NCI-H1694 (cell line): Measurements from ENCODE around the gene PDZK1.
"Not testable (repeated sequence)": the region's sequence is repeated elsewhere in the genome, so short reads cannot be mapped to it uniquely, and the experiment has no call there.

Source experiments
- DNase-seq: peaks from one replicate; lab custom pipeline; 2025; lab: John Stamatoyannopoulos, UW

Gene PDZK1

GRCh38 chr1:145707183-145707867 is at the start of gene PDZK1:
Gene PDZK1, minus strand, starts transcription at chr1:145707368. Its CDS starts 19,347 bp downstream, at chr1:145688021.
- DNase-seq, result no peak

- DNase-seq, result no peak
These were observed 44.4 kb upstream of the PDZK1 start for GRCh38 chr1:145751491-145752037.

DNA sequence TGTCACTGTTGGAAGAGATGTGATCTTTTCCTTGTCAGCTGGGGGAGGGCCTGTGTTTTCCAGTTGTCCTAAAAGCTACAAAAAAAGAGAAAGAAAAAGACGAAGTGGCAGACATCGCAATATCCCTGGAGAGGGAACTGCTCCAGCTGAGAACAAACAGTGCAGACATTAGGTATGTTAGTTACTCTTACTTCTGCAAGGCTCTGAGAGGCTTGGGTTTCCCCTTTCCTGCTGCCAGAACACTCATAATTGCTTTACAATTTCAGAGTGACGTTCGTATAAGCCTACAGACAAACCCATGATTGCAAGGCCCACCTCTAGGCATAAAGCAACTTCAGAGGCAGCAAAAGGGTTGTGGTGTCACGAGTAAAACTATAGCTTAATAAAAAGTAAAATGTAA is 43.3 kb upstream of the PDZK1 start:
- no peak for DNase-seq

DNA sequence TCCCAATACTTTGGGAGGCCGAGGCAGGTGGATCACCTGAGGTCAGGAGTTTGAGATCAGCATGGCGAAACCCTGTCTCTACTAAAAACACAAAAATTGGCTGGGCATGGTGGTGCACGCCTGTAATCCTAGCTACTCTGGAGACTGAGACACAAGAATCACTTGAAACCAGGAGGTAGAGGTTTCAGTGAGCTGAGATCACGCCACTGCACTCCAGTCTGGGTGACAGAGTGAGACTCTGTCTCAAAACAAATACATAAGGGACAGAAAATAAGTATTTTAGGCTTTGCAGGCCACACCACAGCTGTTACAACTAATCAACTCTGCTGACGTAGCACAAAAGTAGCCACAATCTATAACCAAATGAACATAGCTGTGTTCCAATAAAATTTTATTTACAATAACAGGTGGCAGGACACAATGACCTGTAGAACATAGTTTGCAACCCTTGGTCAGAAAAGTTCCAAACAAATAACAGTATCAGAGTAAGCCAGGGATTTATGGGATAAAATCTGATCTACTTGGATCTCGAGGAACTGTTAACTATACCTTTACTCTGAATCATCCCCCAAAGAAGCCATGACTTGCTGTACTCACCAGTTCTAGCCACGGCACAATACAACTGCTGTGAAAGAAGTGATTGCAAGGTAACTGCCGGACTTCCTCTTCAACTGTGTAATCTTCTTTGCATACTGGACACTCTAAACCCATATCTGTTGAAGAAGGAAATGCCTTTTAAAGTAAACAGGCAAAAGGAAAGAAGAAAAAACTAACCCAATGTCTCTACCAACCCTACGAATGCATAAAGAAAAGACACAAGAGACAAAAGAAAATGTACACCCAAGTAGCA is 40.5 kb upstream of the PDZK1 start:
- DNase-seq, result no peak

- DNase-seq, result no peak
These were observed 33.1 kb upstream of the PDZK1 start for GRCh38 chr1:145740269-145740668.

DNA sequence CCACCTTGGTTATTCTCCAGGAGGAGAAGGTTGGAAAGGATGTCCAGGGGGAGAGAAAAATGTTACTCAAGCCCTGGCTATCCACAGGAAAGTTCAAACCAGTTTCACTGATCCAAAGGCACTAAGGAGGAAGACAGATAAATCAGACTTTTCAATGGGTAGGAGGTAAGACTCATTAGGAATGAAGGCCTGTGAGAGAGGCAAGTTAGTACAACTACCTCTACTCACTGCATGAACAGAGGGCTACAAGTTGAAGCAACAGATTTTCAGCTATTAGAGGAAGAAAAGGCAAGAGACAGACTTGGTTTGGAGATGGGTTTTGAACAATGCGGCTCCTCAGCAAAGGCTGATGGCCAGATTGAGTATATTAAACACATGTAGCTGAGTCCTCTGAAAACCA is 29.0 kb upstream of the PDZK1 start:
- no peak for DNase-seq

- no peak for DNase-seq
These were observed 23.7 kb upstream of the PDZK1 start for GRCh38 chr1:145730900-145731299.

DNA sequence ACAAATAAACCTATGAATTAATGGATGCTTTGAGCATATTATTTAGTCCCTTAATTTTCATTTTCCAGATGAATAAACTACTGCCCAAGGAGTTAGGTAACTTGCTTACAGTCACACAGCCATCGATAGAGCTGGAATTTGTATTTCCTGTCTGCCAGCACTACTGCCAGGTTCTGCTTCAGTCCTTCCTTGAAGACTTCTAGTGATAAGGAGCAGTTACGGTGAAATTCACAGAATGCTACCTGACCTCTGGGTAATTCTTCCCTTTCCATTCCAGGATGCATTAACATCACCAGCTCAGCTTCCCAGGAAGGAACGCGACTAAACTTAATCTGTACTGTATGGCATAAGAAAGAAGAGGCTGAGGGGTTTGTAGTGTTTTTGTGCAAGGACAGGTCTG is 23.3 kb upstream of the PDZK1 start:
- DNase-seq, result no peak

GRCh38 chr1:145729666-145730436 is 22.7 kb upstream of the PDZK1 start:
- DNase-seq, result no peak

DNA sequence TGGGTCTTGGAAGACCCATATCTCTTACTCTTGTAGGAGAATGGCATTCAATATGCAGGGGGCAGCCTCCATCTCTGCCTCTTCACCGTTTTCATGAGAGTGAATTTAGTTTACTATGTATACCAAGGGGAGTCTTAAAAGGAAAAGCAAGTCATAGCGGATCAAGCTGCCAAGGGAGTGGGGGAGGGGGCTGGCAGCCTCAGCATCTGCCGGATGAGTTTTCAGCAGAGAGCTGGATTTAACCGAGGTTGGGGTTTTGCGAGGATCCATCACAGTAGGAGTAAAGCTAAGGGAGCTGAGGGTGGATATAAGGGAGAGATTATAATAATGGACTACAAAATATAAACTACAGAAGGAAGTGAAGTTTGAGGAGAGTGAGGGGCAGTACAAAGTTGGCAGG is 22.0 kb upstream of the PDZK1 start:
- DNase-seq, result no peak

DNA sequence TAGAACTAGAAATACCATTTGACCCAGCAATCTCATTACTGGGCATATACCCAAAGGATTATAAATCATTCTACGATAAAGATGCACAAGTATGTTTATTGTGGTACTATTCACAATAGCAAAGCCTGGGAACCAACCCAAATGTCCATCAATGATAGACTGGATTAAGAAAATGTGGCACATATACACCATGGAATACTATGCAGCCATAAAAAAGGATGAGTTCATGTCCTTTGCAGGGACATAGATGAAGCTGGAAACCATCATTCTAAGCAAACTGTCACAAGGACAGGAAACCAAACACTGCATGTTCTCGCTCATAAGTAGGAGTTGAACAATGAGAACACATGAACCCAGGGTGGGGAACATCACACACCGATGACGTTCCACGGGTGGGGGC is 19.0 kb upstream of the PDZK1 start:
- not testable (repeated sequence) for DNase-seq

DNA sequence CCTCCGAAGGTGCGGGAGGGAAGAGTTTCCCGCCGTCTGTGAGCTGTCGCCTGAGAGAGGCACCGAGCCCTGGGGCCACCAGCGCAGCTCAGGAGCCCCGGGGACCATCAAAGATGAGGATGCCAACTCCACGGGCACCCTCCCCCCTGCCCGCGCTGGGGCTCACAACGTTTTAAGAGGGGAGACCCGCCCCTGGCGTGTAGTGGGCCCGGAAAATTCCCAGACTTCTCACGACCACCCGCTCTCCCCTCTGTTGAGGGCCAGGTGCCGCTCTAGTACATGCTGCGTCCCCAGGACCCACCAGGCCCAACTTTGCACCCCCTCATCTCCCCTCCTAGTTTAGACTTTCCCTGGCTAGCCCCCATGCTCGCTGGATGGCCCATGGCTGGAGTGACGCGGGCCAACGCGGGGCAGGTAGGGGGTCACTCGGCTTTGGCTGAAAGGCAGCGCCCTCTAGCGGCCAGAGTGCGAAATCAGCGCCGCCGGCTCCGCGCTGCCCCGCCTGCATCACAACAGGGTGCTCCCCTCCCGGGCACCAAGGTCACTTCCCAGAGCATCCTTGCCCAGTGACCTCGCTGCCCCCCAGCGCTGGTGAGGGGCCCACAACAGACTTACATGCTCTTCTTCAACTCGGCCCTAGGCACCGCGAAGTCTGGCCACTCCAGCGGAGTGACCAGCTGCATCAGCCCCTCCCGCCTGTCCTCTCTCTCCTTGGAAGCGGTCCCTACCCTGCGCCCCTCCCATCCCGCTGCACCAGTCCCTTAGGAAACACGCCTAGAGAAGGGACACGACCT is 13.9 kb upstream of the PDZK1 start:
- no peak for DNase-seq

DNA sequence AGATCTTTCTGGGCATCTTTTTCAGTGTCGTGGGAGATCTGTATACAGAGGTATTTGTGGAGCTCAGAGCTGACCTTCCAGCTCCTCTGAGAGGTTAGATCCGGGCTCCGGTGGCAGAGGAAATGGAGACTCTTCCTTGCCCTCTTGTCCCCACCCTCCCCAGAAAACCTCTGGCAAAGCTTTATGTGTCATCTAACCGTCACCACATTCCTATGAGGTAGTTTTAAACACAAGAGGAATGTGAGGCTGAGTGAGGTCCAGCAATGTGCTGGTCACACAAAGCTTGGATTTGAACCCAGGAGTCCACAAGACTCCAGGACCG is 13.3 kb upstream of the PDZK1 start:
- no peak for DNase-seq

- DNase-seq, result no peak
These were observed 12.3 kb upstream of the PDZK1 start, which contains the start of gene CD160 for GRCh38 chr1:145719230-145720079. Gene CD160, plus strand, starts transcription at chr1:145719499. Its CDS starts 8,829 bp downstream, at chr1:145728328.

- DNase-seq, result not testable (repeated sequence)
These were observed 11.3 kb upstream of the PDZK1 start for GRCh38 chr1:145718465-145718864.

DNA sequence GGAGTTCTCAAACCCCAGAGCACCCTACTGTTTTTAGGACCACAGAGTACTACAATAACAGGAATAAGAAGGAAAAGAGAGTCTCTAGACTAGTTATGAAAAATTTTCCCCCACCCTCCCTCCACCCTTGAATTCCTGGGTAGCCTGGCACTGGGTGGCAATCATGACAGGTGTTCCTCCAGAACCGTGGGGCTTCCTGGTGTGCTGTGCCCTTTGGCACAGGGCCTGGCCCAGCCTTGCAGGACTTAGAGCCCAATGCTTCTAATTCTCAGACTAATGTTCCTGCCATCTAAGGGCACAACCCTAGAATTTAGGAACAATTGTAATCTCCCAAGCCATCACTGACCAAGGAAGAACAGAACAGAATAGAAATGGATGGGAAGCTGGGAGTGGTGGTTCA is 10.7 kb upstream of the PDZK1 start:
- no peak for DNase-seq

DNA sequence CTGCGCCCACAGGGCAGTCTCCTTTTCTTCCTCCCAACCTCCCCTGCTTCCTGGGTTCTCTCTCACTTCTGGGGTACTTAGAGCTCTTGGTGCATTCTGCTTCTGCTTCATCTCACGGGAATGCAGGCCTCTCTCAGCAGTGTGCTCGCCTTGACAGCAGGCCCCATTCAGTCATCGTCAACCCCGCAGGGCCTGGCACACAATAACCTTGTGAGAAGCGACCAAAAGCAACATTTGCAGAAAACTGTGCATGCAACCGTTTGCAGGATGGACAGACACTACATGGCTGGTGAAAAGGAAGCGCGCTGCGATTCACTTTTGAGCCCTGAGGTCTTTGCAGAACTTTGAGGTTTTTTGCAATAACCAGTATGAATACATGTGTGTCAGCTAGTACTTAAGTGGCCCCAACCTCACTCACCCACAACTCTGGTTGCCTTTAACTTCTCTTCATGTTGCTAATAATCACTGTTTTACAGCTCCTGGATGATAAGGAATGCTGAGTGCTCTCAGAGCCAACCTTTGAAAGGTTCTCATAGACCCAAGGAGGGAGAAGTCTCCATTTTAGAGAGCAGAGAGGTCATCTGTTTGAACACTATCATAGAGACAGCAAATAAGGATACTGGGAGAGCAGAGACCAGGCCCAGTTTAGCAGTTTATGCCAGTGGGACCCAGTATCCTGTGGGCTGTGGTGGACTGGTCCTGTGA is 9.6 kb upstream of the PDZK1 start:
- no peak for DNase-seq

DNA sequence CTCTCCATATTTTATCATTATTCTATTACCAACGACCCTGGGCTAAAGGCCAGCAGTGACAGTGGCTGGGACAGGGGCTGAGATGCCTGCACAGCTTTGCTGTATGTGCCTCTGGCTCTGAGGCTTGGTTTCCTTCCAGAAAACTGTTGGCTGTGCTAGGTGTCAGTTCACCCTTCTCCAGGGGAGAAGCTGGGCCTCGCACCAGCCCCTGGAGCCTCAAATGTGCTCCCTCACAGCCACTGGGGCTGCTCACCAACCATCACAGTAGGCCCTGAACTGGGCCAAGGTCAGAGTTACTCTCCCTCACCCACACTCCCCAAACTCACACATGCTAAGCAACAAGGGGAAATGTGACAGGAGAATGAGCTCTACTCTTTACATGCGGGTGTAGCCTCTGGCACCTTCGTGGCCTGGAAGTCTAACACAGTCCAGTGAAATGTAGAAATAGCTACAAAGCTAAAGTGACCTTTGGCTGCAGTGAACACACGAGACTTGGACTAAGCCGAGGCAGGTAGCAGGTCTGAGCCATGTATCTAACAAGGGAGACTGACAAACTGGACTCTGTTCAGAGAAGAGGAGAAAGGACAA is 7.5 kb upstream of the PDZK1 start:
- no peak for DNase-seq

GRCh38 chr1:145711213-145711651 is 4.1 kb upstream of the PDZK1 start:
- no peak for DNase-seq
